SHP77 (cell line): ENCODE data around the gene CELF6.
A peak's percentile ranks its signal among the peaks of the same experiment; 100 is the strongest.

Experiments used
- DNase-seq, 2 experiments: peaks; one replicate each; lab custom pipeline; 2025; lab: John Stamatoyannopoulos, UW

Gene CELF6

DNA sequence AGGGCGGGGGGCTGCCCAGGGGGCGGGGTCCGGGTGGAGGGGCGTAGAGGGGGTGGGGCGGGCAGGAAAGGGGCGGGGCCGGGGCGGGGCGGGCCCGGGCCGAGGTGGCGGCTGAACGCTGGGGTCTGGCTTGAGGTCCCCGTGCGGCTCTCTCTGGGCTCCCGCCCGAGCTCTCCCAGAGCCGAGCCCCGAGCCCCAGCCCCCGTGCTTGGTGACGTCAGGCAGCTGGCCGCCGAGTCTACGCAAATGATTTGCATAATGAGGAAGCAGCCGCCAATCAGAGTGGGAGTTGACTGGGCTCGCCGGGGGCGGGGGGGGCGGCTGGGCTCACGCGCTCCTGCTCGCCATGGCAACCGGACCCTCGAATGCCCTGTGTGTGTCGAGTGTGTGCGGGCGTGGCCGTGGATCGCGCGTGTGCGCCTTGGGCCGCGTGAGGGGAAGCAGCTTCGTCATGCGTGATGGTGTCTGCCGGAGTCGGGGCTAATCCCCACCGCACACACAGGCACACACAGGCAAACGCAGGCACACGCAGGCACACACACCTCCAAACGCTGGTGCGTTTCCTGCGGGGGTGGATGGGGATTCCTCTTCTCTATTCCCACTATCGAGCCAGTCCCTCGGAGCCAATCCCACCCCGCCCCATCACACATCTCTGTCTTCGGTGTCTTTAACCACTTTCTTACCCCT lies at the start of gene CELF6:
Gene CELF6, minus strand, starts transcription at position 173 of the 687 bp plus-strand sequence. CDS start 283 bp downstream, outside the sequence.
- DNase-seq, result peak; percentile 84 to 92

DNA sequence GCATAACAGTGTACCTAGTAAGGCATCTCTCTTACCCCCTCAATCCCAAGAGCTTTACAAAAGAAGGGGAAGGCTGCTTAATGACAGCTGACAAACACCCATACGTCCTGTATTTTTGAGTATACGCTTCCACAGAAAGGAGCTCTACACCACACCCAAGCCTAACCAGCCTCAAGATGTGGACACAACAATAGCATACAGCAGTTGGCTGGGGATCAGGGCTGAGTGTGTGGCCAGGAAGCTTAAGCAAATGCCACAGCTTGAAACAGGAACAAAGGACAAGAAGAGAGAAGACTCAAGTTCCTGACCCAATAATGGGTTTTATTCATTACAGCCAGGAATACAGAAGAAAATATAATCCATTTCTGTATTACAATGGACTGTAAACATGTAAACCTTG lies 48.9 kb upstream of the CELF6 start:
- no peak for DNase-seq

DNA sequence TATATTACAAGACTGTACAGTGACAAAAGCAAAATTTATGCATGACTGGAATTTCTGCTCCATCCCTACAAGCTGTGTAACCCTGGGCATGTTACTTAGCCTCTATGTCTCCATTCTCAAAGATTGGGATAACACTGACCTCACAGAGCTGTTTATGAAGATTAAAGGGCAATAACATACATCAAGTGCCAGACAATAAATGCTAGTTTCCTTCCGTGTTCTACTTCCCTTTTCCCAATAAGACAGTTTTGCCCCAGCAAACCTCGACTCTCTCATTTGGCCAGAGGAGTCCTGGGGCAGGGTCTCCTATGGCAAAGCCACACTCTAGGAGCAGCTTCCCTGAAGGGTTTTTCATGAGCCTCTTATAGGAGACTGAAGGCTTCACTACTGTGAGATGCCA lies 48.4 kb upstream of the CELF6 start:
- no peak for DNase-seq

DNA sequence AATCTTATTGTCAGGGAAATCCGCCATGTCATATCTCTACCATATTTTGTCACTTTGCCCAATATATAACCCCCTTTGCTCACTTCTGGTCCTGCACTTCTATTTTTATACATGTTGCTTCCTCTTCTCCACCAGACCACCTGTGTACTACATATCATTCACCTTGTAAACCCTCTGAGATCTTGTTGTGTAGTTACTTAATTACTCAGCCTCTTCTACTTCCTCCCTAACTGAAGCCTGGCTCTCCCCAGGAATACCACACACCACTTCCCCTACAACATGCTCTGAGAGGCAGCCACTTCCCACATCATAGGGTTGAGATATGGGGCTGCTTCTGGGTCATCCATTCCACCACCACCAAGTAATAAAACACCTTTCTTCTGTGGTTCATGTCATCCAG lies 45.9 kb upstream of the CELF6 start:
- no peak for DNase-seq

GRCh38 chr15:72361176-72361575 lies 41.2 kb upstream of the CELF6 start:
- DNase-seq, result no peak

DNA sequence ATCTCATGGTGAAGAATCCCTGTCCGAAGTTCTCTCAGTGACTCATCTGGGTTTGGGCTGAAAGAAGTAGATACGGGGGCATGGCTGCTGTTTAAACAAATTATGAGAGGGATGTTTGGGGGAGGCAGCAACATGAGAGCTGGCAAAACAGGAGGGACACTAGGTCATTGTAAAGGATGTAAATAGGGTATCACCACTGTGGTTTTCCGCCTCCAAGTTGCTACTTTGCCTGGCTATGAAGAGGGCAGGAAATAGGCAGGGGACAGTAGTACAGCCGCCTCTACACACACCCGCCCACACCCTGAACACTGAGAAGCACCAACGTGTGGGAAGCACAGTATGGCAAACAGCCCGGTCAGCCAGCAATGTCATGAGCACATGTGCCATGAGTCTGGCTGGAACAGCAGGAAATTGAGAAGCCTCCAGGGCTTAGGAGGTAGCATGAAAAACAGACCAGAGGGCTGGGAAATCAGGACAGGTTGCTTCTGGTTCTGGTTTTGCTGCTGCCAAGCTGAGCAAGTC lies 38.8 kb upstream of the CELF6 start:
- DNase-seq, result no peak

DNA sequence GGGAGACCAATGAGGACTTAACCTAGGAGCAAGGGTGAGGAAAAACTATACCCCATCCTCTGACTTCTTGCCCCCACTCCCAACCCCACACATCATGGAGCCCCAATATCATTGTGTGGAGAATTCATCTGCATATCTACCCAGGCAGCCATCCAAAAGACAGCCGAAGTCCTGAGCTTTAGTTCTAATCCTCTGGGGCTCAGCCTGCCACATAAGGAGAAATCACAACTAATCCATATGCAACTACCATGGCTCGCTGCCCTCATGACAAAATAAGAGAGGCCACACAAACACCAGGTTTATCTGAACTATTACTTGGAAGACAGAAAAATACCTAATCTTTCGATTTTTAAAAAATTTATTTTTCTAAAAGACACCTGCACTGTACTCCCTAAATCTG lies 38.2 kb upstream of the CELF6 start:
- DNase-seq, result no peak

- no peak for DNase-seq
These were observed 34.5 kb upstream of the CELF6 start for GRCh38 chr15:72354496-72354895.

DNA sequence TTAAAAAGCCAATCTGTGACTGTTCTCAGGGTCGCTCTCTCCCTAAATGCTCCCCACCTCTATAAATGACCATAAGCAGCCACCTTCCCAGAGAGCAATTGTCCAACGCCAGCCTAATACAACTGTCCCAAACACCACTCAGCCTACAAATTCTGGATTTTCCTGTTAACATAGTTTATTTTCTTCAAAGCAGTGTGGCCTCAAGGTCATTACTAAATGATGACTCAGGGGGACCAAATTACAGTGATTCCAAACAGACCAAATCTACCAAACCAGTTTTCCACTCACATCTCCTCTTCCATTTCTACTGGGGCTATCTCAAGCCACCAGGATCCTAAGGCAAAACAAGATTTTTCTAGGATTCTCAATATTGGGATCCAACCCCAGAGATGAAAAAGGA lies 33.3 kb upstream of the CELF6 start:
- DNase-seq, result no peak

DNA sequence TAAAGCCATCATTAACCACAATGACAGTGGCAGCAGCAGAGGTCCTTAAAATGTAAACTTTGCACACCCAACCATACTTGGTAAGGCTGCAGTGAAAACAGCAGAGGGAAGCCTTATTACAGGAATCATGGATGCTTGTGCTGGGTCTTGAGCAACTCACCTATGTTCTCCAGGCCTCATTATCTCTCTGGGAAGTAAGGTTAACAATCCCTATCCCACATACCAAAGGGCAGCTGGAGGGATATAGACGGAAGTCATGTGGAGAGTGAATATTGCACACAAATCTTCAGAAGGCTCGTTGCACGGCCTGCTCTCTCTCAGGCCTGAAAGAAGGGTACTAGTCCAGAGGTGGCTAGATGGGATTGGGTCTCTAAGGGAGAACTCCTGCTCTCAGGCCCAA lies 25.8 kb upstream of the CELF6 start:
- no peak for DNase-seq

GRCh38 chr15:72345280-72345679 lies 25.3 kb upstream of the CELF6 start:
- no peak for DNase-seq

DNA sequence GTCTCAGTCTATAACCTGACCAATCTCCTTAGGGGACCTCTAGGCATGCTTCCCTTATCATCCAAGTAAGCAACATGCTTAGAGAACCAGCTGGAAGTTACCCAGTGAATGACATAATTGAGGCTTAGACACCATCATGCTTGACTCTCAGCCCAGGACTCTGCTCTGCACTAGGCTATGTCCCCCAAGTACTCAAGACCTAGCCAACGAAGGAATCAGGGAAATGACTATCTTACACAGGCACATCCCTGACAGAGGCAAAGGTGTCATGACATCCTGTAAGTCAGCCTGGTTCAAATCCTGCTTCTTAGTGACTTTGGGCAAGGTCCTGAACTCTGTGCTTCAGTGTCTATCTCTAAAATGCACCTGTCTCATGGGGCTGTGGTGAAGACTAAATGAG lies 24.6 kb upstream of the CELF6 start:
- no peak for DNase-seq

- peak; percentile 11 to 41 for DNase-seq
These were observed 22.4 kb upstream of the CELF6 start for GRCh38 chr15:72342385-72342784.

- peak; percentile 17 to 41 for DNase-seq
These were observed 21.4 kb upstream of the CELF6 start for GRCh38 chr15:72341361-72341760.

- no peak for DNase-seq
These were observed 20.4 kb upstream of the CELF6 start for GRCh38 chr15:72340366-72340765.

DNA sequence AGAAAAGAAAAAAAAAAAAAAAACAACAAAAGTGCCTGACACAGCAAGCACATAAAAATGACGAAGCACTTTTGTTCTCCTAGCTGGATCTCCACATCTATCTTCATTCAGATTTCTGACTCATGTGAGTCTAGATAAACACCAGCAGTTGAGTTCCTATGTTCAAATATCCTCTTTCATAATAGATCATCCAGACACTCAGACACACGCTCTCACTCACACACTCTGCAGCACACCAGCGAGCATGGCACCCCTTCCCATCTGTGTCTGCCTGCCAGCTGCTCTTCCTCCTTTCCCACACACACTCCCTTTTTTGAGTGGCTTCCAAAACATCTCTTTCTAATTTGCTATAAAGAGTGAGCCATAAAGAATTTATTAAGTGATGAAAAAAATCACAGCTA lies 19.8 kb upstream of the CELF6 start:
- DNase-seq, result peak; percentile 66 to 70

DNA sequence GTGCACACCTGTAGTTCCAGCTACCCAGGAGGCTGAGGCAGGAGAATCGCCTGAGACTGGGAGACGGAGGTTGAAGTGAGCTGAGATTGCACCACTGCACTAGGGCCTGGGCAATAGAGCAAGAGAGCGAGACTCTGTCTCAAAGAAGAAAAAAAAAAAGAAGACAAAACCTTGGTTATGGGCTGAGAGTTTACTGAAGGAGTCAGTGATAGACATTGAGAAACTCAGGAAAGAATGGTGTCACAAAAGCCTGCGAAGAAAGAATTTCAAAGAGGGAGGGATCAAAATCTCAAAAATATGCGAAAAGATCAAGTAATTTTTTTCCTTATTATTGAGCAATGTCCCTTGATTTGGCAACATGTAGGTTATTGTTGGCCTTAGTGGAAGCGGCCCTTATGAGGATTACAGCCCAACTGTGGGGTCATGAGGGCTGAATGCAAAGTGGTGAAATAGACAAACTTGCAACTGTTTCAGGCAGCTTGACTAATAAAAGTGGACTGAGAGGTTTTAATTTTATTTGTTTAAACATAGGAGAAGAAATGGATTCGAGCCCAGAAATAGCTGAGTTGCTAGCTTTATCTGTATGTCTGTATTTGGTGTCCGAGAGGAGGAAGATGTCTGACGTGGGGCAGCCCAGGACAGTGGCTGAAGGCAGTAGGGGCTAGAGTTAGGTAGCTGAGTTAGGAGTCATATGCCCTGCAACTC lies 18.8 kb upstream of the CELF6 start:
- DNase-seq, result no peak

GRCh38 chr15:72338148-72338547 lies 18.2 kb upstream of the CELF6 start:
- DNase-seq, result no peak

GRCh38 chr15:72334842-72335241 lies 14.9 kb upstream of the CELF6 start:
- no peak for DNase-seq

DNA sequence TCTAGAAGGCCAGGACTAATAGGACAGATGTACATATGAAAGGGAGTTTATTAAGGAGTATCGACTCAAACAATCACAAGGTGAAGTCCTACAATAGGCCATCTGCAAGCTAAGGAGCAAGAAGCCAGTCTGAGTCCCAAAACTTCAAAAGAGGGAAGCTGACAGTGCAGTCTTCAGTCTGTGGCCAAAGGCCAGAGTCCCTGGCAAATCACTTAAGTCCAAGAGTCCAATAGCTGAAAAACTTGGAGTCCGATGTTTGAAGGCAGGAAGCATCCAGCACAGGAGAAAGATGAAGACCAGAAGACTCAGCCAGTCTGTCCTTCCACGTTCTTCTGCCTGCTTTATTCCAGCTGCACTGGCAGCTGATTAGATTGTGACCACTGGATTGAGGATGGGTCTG lies 11.1 kb upstream of the CELF6 start:
- DNase-seq, result no peak

DNA sequence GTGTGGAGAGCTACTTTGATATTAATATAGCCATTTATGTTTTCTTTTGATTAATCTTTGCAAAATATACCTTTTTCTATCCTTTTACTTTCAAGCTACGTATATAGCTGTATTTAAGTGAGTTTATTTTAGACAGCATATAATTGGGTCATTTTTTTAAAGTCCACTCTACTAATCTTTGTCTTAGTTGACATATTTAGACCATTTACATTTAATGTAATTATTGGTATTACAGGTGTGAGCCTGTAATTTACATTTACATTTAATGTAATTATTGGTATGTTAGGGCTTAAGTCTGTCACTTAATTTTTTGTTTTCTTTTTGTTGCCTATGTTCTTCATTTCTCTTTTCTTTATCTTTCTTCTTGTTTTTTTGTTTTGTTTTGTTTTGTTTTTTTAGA lies 3.8 kb upstream of the CELF6 start:
- DNase-seq, result no peak

DNA sequence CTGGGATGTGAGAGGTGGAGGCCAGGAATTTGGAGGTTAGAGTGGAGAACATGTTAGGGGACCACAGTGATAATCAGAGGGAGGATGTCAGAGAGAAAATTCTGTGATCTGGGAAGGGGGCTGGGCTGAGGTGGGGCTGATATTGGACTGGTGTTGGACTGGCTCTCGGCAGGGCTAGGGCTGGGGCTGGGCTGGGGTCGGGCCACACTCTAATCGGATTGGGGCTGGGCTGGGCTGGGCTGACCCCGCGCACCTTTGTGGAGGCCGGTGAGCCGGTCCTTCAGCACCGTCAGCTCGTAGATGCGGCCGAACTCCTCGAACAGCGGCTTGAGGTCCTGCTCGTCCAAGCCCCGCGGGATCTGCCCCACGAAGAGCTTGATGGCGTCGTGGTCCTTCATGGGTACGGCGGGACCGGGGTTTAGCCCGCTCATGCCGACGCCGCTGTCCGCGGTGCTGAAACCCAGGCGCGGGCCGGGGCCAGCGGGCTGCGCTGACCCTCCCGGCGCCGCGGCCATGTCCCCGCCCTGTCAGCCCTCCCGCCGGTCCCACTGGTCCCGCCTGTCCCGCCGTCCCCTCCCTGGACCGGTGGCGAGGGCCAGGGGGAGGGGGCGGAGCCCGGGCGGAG lies 485 bp downstream of the CELF6 start:
- DNase-seq, result peak in 1 of 2 experiments; percentile 37

DNA sequence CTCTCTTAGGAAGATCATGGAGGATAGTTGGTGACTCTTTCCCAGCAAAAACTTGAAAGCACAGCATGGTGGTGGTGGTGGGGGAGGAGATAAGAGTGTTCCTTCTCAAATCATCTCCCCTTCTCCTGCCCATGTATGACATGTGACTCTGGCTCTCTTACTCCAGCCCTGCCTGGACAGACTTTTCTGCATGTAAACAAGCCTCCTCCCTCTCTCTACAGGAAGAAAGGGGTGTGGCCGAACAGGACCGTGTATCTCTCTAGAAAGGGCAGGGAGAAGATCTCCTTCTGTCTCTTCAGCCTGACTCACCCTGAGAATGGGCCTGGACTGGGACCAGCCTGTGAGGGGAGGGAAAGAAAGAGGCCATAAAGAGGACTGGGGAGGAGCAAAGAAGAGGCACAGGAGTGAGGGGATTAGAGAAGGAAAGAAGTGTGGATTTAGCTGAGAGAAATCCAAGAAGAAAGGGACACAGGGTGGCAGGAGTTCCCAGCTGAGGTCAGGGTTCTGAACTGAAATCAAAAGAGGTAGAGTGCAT lies 1.5 kb downstream of the CELF6 start:
- DNase-seq, result no peak
